Measurements from ENCODE around the gene ZNF274. TPM values are rescaled to one million over a fixed set of nuclear protein-coding genes. Genes with fewer than 3 reads are reported as not detected.
A peak's percentile ranks its signal among the peaks of the same experiment; 100 is the strongest.

The ZNF274 gene
- total and polyA plus RNA-seq, 9 of the 15 experiments (the other 6 are each of a cell fraction or from before 2014, with no cell fraction given), result 5.2 to 37.0 (median 28.1) TPM

GRCh38 chr19:58150328-58150921 lies 32.4 kb upstream of the ZNF274 start, which contains the start of gene ZNF329 (continued):
- TF ChIP-seq YY1 (IDR thresholded peaks at IDR 0.05; ENCODE audit: borderline replicate concordance in 1 of 3, control insufficient read depth in 1 of 3, extremely low read depth in 1 of 3, insufficient read depth in 3 of 3, insufficient read length in 1 of 3, insufficient replicate concordance in 2 of 3, low read depth in 1 of 3, low read length in 2 of 3) (peak; percentile 55 to 94 (median 80)), MEIS2 (IDR thresholded peaks at IDR 0.05; ENCODE audit: partially characterized antibody) (peak; percentile 62), L3MBTL2 (IDR thresholded peaks at IDR 0.05) (peak; percentile 42; the same call in 1 of the 2 replicates), REST (IDR thresholded peaks at IDR 0.05; ENCODE audit: borderline replicate concordance) (no peak), REST (CRISPR knock-in tag; IDR thresholded peaks at IDR 0.05; ENCODE audit: low read depth) (peak; percentile 35; the same call in 1 of the 2 replicates), TFAP4 (CRISPR knock-in tag; IDR thresholded peaks at IDR 0.05; ENCODE audit: borderline replicate concordance) (peak; percentile 30; the same call in 1 of the 2 replicates), RNF219 (CRISPR knock-in tag; IDR thresholded peaks at IDR 0.05) (no peak), NRF1 (conservative IDR thresholded peaks at IDR 0.05 in 1 of 2, IDR thresholded peaks at IDR 0.05 in 1 of 2) (peak; percentile 92 to 93), POLR2A (conservative IDR thresholded peaks at IDR 0.05) (peak; percentile 74), GATAD2A (IDR thresholded peaks at IDR 0.05) (no peak), ZNF311 (CRISPR knock-in tag; IDR thresholded peaks at IDR 0.05) (no peak)
- TF ChIP-seq, protein P1, sequence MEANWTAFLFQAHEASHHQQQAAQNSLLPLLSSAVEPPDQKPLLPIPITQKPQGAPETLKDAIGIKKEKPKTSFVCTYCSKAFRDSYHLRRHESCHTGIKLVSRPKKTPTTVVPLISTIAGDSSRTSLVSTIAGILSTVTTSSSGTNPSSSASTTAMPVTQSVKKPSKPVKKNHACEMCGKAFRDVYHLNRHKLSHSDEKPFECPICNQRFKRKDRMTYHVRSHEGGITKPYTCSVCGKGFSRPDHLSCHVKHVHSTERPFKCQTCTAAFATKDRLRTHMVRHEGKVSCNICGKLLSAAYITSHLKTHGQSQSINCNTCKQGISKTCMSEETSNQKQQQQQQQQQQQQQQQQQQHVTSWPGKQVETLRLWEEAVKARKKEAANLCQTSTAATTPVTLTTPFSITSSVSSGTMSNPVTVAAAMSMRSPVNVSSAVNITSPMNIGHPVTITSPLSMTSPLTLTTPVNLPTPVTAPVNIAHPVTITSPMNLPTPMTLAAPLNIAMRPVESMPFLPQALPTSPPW (CRISPR knock-in tag; IDR thresholded peaks at IDR 0.05), result peak; percentile 66
- TF ChIP-seq, protein P2, sequence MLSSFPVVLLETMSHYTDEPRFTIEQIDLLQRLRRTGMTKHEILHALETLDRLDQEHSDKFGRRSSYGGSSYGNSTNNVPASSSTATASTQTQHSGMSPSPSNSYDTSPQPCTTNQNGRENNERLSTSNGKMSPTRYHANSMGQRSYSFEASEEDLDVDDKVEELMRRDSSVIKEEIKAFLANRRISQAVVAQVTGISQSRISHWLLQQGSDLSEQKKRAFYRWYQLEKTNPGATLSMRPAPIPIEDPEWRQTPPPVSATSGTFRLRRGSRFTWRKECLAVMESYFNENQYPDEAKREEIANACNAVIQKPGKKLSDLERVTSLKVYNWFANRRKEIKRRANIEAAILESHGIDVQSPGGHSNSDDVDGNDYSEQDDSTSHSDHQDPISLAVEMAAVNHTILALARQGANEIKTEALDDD (IDR thresholded peaks at IDR 0.05), result no peak
